Measurements from ENCODE around the gene FMO1.

DNA sequence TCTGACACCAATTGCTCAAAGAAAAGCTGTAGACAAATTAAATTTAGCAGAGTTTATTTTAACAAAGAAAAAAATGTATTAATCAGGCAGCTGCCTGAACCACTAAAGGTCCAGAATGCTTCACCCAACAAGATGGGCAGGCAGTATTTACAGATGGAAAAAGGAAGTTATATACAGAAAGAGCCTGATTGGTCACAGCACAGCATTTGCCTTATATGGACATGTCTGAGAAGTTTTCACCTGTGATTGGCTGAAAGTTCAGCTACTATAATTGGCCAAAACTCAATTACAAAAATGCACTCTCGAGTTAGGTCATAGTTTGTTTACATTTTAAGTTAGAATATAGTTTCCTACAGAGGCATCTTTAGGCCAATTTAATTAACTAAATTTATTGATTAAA lies 15.1 kb upstream of the FMO1 start:
- TF ChIP-seq, protein P1, sequence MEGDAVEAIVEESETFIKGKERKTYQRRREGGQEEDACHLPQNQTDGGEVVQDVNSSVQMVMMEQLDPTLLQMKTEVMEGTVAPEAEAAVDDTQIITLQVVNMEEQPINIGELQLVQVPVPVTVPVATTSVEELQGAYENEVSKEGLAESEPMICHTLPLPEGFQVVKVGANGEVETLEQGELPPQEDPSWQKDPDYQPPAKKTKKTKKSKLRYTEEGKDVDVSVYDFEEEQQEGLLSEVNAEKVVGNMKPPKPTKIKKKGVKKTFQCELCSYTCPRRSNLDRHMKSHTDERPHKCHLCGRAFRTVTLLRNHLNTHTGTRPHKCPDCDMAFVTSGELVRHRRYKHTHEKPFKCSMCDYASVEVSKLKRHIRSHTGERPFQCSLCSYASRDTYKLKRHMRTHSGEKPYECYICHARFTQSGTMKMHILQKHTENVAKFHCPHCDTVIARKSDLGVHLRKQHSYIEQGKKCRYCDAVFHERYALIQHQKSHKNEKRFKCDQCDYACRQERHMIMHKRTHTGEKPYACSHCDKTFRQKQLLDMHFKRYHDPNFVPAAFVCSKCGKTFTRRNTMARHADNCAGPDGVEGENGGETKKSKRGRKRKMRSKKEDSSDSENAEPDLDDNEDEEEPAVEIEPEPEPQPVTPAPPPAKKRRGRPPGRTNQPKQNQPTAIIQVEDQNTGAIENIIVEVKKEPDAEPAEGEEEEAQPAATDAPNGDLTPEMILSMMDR (IDR thresholded peaks at IDR 0.05), result no peak
- TF ChIP-seq POLR2AphosphoS5 (IDR thresholded peaks at IDR 0.05) (no peak), POLR2A (IDR thresholded peaks at IDR 0.05) (no peak)

All from stomach (tissue), 4 donors.